HepG2 (cell line): ENCODE measurements around the gene TP53I3. TPM values are rescaled to one million over a fixed set of nuclear protein-coding genes. Genes with fewer than 3 reads are reported as not detected.

Source experiments
- CHCHD3 ChIP-seq: sonication (generic); formaldehyde crosslinking; IDR thresholded peaks from 2 replicates; pipeline ENCODE4 v1.8.0; 2022; ENCODE audit warnings: mild to moderate bottlenecking, missing genetic modification reagents, moderate library complexity
- GABPA ChIP-seq, 2 experiments: IDR thresholded peaks; 2 replicates each; pipeline ENCODE4 v1.6.1; 2011 to 2016; ENCODE audit warnings: low read depth in 2 of 2, low read length in 1 of 2, missing biosample characterization in 1 of 2, missing genetic modification characterization in 1 of 2
- KDM5B ChIP-seq: sonication (generic); formaldehyde crosslinking; IDR thresholded peaks from 2 replicates; pipeline ENCODE4 v1.4.0; 2020; ENCODE audit warnings: missing genetic modification reagents, mild to moderate bottlenecking, borderline replicate concordance
- NRL ChIP-seq: sonication (generic); formaldehyde crosslinking; IDR thresholded peaks from 2 replicates; pipeline ENCODE4 v1.5.0; 2020; ENCODE audit warnings: missing genetic modification reagents, mild to moderate bottlenecking, moderate library complexity, borderline replicate concordance
- RARA ChIP-seq: IDR thresholded peaks from 2 replicates; pipeline ENCODE4 v1.6.1; 2016; ENCODE audit warnings: missing genetic modification reagents, missing compliant biosample characterization
- SP2 ChIP-seq: sonication (generic); formaldehyde crosslinking; IDR thresholded peaks from 2 replicates; pipeline ENCODE4 v1.5.1; 2020; ENCODE audit warnings: mild to moderate bottlenecking, missing genetic modification reagents
- ZNF12 ChIP-seq: sonication (generic); formaldehyde crosslinking; IDR thresholded peaks from 2 replicates; pipeline ENCODE4 v1.5.0; 2020; ENCODE audit warnings: missing genetic modification reagents
- ZNF30 ChIP-seq: sonication (generic); formaldehyde crosslinking; IDR thresholded peaks from 2 replicates; pipeline ENCODE4 v1.5.0; 2020; ENCODE audit warnings: mild to moderate bottlenecking, missing genetic modification reagents
- ZNF350 ChIP-seq: sonication (generic); formaldehyde crosslinking; IDR thresholded peaks from 2 replicates; pipeline ENCODE4 v1.4.0; 2020; ENCODE audit warnings: mild to moderate bottlenecking, low read depth, missing genetic modification reagents, borderline replicate concordance
- ZNF615 ChIP-seq: sonication (generic); formaldehyde crosslinking; IDR thresholded peaks from 2 replicates; pipeline ENCODE4 v1.5.0; 2020; ENCODE audit warnings: mild to moderate bottlenecking, missing genetic modification reagents, borderline replicate concordance
- ZNF749 ChIP-seq: sonication (generic); formaldehyde crosslinking; IDR thresholded peaks from 2 replicates; pipeline ENCODE4 v1.8.0; 2022; ENCODE audit warnings: mild to moderate bottlenecking, missing genetic modification reagents, moderate library complexity, borderline replicate concordance
- ZNF761 ChIP-seq: sonication (generic); formaldehyde crosslinking; conservative IDR thresholded peaks from 2 replicates; pipeline ENCODE4 v1.4.0; 2020; ENCODE audit warnings: mild to moderate bottlenecking, missing genetic modification reagents
- ZNF780A ChIP-seq: sonication (generic); formaldehyde crosslinking; IDR thresholded peaks from 2 replicates; pipeline ENCODE4 v1.8.0; 2022; ENCODE audit warnings: mild to moderate bottlenecking, missing genetic modification reagents, moderate library complexity
- polyA plus RNA-seq, 8 experiments: library from polyadenylated mRNA; depleted of rRNA in 3 of 8; stranded (reverse) in 7 of 8; unstranded in 1 of 8; fragments of >200 nt; fragmentation: Illumina TruSeq in 4 of 8; extraction: Trizol in 4 of 8; gene quantifications; 2 replicates each; pipeline versions ENCODE4 v1.2.1 to v1.2.3, GENCODE V29; 2011 to 2016; ENCODE audit warnings: low read depth in 4 of 8, missing spikeins in 1 of 8, mixed read lengths in 1 of 8; ENCODE audit not compliant: insufficient read depth in 1 of 8
- total RNA-seq, 5 experiments: library from RNA; depleted of rRNA; stranded (reverse); fragments of >200 nt; fragmentation: Illumina TruSeq; extraction: Trizol; gene quantifications; 2 replicates each; pipeline ENCODE4 v1.2.3, GENCODE V29; 2016; ENCODE audit warnings: low read depth in 1 of 5
- TF ChIP-seq, protein P1 (sequence below): sonication (generic); formaldehyde crosslinking; IDR thresholded peaks from 2 replicates; pipeline ENCODE4 v1.8.0; 2022; ENCODE audit warnings: missing genetic modification reagents, mild to moderate bottlenecking, moderate library complexity, borderline replicate concordance
- TF ChIP-seq, protein P2 (sequence below): sonication (generic); formaldehyde crosslinking; conservative IDR thresholded peaks from 2 replicates; pipeline ENCODE4 v1.4.0; 2020; ENCODE audit warnings: missing genetic modification reagents
- TF ChIP-seq, protein P3 (sequence below): sonication (generic); formaldehyde crosslinking; IDR thresholded peaks from 2 replicates; pipeline ENCODE4 v1.4.0; 2020; ENCODE audit warnings: mild to moderate bottlenecking, missing genetic modification reagents
- TF ChIP-seq, protein P4 (sequence below): sonication (generic); formaldehyde crosslinking; IDR thresholded peaks from 2 replicates; pipeline ENCODE4 v1.4.0; 2020; ENCODE audit warnings: missing genetic modification reagents

The TP53I3 gene
- total and polyA plus RNA-seq, 2 of the 13 experiments (the other 11 are each of a cell fraction or from before 2014, with no cell fraction given): 25.0 to 44.1 TPM

DNA sequence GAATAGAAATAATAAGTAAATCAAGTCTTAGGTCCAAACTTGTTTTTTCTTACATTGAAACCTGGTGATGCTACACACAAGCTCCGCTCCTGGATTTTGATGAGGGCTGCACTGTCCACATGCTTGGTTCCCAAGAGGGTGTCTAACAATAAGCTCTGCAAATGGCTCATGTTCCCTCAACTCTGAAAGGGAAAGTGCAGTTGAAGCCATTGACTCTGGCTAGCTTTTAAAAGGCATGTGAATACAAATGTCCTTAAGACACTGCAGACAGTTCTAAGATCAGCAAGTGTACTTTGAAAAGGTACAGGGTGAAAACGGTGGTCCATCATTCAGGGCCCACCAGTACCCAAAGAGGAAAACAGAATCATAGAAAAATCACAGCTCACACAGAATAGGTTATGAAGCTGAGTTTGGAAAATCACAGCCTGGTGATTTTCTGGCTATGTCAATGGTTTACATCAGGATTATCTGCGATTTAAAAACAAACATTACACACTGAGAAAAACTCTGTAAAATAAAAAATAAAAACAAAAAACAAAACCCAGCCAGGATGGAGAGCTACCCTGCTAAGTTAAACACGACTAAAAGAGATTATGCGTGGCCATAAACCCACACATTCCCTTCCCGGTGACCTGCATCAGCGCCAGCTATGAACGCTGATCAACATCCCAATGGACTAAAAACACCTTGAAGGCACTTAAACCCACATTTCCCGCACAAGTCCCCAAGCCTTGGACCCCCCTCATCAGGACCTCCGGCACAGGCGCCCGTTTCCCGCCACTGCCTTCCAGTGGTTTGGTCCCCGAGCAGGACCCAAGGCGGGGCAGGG lies 37.9 kb upstream of the TP53I3 start (continued):
- TF ChIP-seq, protein P1, sequence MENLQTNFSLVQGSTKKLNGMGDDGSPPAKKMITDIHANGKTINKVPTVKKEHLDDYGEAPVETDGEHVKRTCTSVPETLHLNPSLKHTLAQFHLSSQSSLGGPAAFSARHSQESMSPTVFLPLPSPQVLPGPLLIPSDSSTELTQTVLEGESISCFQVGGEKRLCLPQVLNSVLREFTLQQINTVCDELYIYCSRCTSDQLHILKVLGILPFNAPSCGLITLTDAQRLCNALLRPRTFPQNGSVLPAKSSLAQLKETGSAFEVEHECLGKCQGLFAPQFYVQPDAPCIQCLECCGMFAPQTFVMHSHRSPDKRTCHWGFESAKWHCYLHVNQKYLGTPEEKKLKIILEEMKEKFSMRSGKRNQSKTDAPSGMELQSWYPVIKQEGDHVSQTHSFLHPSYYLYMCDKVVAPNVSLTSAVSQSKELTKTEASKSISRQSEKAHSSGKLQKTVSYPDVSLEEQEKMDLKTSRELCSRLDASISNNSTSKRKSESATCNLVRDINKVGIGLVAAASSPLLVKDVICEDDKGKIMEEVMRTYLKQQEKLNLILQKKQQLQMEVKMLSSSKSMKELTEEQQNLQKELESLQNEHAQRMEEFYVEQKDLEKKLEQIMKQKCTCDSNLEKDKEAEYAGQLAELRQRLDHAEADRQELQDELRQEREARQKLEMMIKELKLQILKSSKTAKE (CRISPR knock-in tag): 0 out of 2 replicates have a peak, but pooled peaks have one; percentile 17
- TF ChIP-seq SP2 (CRISPR knock-in tag): no peak
- TF ChIP-seq ZNF350 (CRISPR knock-in tag): 0 out of 2 replicates have a peak, but pooled peaks have one; percentile 39
- TF ChIP-seq ZNF749 (CRISPR knock-in tag): no peak
- TF ChIP-seq CHCHD3 (CRISPR knock-in tag): no peak
- TF ChIP-seq, protein P2, sequence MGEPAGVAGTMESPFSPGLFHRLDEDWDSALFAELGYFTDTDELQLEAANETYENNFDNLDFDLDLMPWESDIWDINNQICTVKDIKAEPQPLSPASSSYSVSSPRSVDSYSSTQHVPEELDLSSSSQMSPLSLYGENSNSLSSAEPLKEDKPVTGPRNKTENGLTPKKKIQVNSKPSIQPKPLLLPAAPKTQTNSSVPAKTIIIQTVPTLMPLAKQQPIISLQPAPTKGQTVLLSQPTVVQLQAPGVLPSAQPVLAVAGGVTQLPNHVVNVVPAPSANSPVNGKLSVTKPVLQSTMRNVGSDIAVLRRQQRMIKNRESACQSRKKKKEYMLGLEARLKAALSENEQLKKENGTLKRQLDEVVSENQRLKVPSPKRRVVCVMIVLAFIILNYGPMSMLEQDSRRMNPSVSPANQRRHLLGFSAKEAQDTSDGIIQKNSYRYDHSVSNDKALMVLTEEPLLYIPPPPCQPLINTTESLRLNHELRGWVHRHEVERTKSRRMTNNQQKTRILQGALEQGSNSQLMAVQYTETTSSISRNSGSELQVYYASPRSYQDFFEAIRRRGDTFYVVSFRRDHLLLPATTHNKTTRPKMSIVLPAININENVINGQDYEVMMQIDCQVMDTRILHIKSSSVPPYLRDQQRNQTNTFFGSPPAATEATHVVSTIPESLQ (CRISPR knock-in tag): no peak
- no peak for TF ChIP-seq RARA
- TF ChIP-seq ZNF780A (CRISPR knock-in tag): 0 out of 2 replicates have a peak, but pooled peaks have one; percentile 16
- TF ChIP-seq ZNF615 (CRISPR knock-in tag): 0 out of 2 replicates have a peak, but pooled peaks have one; percentile 19
- TF ChIP-seq, protein P3, sequence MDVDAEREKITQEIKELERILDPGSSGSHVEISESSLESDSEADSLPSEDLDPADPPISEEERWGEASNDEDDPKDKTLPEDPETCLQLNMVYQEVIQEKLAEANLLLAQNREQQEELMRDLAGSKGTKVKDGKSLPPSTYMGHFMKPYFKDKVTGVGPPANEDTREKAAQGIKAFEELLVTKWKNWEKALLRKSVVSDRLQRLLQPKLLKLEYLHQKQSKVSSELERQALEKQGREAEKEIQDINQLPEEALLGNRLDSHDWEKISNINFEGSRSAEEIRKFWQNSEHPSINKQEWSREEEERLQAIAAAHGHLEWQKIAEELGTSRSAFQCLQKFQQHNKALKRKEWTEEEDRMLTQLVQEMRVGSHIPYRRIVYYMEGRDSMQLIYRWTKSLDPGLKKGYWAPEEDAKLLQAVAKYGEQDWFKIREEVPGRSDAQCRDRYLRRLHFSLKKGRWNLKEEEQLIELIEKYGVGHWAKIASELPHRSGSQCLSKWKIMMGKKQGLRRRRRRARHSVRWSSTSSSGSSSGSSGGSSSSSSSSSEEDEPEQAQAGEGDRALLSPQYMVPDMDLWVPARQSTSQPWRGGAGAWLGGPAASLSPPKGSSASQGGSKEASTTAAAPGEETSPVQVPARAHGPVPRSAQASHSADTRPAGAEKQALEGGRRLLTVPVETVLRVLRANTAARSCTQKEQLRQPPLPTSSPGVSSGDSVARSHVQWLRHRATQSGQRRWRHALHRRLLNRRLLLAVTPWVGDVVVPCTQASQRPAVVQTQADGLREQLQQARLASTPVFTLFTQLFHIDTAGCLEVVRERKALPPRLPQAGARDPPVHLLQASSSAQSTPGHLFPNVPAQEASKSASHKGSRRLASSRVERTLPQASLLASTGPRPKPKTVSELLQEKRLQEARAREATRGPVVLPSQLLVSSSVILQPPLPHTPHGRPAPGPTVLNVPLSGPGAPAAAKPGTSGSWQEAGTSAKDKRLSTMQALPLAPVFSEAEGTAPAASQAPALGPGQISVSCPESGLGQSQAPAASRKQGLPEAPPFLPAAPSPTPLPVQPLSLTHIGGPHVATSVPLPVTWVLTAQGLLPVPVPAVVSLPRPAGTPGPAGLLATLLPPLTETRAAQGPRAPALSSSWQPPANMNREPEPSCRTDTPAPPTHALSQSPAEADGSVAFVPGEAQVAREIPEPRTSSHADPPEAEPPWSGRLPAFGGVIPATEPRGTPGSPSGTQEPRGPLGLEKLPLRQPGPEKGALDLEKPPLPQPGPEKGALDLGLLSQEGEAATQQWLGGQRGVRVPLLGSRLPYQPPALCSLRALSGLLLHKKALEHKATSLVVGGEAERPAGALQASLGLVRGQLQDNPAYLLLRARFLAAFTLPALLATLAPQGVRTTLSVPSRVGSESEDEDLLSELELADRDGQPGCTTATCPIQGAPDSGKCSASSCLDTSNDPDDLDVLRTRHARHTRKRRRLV (CRISPR knock-in tag): peak; percentile 70; the same call in 1 of the 2 replicates
- no peak; the same call in 1 of the 2 replicates for TF ChIP-seq ZNF12 (CRISPR knock-in tag)
- TF ChIP-seq NRL (CRISPR knock-in tag): peak; percentile 75
- TF ChIP-seq, protein P4, sequence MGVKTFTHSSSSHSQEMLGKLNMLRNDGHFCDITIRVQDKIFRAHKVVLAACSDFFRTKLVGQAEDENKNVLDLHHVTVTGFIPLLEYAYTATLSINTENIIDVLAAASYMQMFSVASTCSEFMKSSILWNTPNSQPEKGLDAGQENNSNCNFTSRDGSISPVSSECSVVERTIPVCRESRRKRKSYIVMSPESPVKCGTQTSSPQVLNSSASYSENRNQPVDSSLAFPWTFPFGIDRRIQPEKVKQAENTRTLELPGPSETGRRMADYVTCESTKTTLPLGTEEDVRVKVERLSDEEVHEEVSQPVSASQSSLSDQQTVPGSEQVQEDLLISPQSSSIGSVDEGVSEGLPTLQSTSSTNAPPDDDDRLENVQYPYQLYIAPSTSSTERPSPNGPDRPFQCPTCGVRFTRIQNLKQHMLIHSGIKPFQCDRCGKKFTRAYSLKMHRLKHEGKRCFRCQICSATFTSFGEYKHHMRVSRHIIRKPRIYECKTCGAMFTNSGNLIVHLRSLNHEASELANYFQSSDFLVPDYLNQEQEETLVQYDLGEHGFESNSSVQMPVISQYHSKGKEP: no peak
- TF ChIP-seq KDM5B (CRISPR knock-in tag): no peak
- 0 out of 2 replicates have a peak, but pooled peaks have one; percentile 81 for TF ChIP-seq ZNF30 (CRISPR knock-in tag)
- no peak for TF ChIP-seq ZNF761
- TF ChIP-seq GABPA (IDR thresholded peaks at IDR 0.05; ENCODE audit: low read depth, low read length): no peak
- TF ChIP-seq GABPA (CRISPR knock-in tag; IDR thresholded peaks at IDR 0.05; ENCODE audit: low read depth): no peak
